ENCODE results near the gene RAB37.

DNA sequence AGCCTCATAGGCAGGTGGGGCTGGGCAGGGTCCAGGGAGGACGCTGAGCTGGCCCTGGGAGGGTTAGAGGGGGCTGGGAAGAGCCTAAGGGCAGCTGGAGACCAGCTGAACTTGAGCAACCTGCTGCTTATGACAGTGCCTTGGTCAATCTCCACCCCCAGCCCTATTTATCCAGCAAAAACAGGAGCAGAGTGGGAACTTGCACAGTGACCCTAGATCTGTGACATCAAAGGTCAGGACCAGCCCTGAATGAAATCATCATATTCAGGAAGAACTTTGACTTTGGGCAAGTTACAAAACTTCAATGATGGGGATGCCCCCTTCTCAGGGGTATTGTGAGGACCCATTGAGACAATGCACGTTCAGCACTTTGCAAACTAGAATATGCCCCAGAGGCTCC lies 33.7 kb upstream of the RAB37 start:
- TF ChIP-seq POLR2A (IDR thresholded peaks at IDR 0.05; ENCODE audit: low read length), result no peak
- TF ChIP-seq GATA1 (IDR thresholded peaks at IDR 0.05; ENCODE audit: low read depth, low read length), result no peak

Measured in erythroblast (primary cell).